AG09309 (cell line): ENCODE data around the gene PIP4K2A.

Source experiments
- DNase-seq: peaks from one replicate; pipeline ENCODE4 v3.0.0-alpha.2; 2010; ENCODE audit warnings: low read depth
- H3K4me3 ChIP-seq: 2 replicates; pipeline ENCODE4 v1.5.1; 2011; ENCODE audit warnings: mild to moderate bottlenecking, low read depth, low read length, moderate library complexity; ENCODE audit not compliant: control insufficient read depth
- TF ChIP-seq, protein P1 (sequence below): IDR thresholded peaks from 2 replicates; pipeline ENCODE4 v1.5.1; 2011; ENCODE audit warnings: mild to moderate bottlenecking, low read depth, low read length, inconsistent platforms; ENCODE audit not compliant: insufficient read depth, control insufficient read depth; ENCODE audit errors: missing control alignments

Gene PIP4K2A

DNA sequence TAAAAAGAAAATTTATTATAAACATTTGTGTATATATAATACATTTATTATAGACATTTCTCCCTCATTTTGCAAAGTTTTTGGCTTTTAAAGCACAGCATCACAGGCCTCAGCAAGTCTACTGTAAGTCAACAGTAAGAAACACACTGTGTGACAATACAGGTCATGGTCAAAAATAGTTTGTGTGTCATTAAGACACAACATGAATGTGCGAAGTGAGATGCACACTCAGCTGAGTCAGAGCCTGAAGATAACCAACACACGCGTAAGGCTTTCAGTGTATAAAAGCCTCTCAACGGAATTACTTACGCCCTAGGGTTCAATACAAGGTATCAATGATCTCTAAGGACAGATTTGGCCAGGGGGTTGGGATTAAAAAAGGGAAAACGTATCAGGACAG, 157.6 kb downstream of the PIP4K2A start:
- TF ChIP-seq, protein P1, sequence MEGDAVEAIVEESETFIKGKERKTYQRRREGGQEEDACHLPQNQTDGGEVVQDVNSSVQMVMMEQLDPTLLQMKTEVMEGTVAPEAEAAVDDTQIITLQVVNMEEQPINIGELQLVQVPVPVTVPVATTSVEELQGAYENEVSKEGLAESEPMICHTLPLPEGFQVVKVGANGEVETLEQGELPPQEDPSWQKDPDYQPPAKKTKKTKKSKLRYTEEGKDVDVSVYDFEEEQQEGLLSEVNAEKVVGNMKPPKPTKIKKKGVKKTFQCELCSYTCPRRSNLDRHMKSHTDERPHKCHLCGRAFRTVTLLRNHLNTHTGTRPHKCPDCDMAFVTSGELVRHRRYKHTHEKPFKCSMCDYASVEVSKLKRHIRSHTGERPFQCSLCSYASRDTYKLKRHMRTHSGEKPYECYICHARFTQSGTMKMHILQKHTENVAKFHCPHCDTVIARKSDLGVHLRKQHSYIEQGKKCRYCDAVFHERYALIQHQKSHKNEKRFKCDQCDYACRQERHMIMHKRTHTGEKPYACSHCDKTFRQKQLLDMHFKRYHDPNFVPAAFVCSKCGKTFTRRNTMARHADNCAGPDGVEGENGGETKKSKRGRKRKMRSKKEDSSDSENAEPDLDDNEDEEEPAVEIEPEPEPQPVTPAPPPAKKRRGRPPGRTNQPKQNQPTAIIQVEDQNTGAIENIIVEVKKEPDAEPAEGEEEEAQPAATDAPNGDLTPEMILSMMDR = no peak
- H3K4me3 ChIP-seq = no peak overlapping the region
- no peak for DNase-seq

DNA sequence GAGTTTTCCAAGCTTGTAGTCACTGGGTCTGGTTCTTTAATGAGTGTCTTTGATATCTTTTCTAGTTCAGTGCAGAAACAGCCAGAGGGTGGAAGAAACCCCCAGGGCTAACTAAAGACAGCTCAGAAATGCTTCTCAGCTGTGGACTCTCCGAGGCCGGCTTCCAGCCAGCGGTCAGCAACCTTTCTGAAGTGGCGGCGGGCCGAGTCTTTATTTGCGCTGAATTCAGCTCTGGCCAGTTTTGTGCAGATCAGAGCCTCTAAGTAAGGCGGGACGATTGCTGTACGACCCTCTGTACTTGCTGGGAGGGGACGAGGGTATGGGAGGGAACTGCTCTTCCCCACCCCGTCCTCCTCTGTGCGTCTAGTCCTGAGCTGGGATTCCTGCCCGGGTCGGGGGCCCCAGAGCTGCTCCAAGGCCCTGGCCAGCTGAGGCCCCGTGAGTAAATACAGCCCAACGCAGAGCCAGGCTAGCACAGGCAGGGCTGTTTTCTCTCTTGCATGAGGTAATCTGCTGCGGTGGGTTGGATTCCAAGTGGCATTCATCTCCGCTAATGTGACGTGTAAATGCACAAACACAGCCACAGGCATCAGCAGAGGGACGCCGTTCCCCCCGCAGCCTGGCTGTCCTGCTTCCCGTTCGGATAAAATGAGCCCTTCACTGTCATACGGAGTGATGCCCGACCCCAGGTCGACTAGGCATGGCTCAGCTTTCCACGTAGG, 159.8 kb downstream of the PIP4K2A start:
- TF ChIP-seq, protein P1 = no peak
- no peak overlapping the region for H3K4me3 ChIP-seq
- DNase-seq = no peak

DNA sequence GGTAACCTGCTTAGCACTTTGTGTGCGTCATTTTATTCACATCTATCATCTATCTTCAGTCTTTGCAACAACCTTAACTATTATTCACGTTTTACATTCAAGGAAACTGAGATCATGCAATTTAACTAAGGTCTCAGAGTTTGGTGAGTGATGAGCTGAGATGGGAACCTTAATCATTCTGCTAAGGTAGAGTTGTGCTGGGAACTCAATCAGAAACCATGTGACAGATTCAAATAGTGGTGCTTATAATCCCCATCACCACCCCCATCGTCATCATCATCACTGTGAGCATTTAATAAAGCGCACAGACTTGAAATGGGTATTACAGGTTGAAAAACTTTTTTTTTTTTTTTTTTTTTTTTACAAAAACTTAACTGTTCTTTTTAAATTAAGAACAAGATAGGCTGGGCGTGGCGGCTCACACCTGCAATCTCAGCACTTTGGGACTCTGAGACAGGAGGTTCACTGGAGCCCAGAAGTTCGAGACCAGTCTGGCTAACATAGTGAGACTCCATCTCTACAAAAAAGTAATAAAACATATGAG, 160.9 kb downstream of the PIP4K2A start:
- no peak for DNase-seq
- TF ChIP-seq, protein P1 = no peak
- no peak overlapping the region for H3K4me3 ChIP-seq

DNA sequence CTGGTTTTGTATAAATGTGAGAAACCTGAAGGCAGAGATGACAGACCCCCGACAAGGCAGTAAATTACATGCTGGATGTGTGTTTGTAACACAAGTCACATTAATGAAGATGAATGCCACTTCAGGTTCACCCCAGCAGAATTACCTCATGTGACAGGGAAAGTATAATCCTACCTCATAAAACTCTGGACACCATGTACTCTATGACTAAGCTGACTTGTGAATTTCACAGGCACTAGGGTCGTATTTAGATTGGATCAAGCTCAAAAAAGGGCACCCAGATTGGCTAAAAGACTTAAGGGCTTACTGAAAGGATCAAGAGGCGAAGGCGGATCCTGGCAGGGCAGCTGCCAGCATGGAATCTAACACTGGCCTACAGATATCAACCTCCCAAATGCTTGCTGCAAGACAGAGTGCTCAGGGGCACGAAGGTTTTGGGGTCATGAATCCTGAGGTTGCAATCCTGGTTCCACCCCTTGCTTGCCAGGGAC, 161.4 kb downstream of the PIP4K2A start:
- TF ChIP-seq, protein P1 = no peak
- no peak overlapping the region for H3K4me3 ChIP-seq
- no peak for DNase-seq

DNA sequence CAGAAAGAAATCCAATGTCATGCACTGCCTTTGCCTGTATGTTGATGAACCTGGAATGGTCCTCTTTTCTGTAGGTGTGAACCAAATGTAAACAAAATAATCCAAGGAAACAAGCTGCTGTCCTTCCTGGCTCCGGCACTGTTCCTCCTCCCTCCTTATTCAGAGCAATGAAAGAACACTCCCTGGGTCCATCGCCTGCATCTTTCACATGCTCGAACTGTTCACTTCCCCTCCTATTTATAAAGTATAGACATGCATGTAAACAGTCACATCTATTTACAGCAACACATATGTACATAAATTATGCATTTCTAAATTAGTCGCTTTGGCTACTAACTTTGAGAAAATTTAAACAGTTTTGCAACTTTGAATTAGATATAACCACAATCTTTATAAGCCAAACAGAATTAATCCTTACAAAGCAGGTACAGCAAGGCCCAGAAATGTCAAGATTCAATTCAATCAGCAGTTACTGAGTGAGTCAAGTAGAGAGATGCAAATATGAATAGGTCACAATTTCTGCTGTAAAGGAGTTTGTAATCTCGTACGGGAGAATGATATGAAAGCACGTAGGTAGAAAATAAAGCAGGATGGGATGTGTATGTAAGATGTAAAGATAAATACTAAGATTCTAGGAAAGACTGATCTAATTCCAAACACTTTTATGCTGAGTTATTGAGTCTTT, 162.6 kb downstream of the PIP4K2A start:
- no peak for DNase-seq
- TF ChIP-seq, protein P1 = no peak
- no peak overlapping the region for H3K4me3 ChIP-seq

DNA sequence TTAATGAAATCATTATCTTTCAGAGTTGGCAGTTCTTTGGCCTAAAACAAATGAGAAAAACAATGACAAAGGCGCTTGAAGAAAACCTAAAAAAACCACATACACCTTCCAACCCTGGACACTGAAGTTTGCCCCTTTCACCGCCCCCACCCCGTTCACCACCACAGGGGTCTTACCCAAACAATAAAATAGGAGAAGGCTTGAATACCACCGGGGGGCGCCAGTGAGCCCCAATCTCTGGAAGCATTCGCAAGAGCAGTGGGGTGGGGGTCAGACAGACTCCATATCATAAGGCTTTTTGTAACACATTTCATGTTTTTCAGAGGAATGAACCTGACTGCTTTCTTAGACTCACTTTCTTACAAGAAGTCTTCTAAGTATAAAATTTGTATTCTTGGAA, 163.6 kb downstream of the PIP4K2A start:
- TF ChIP-seq, protein P1 = peak; percentile 62
- no peak overlapping the region for H3K4me3 ChIP-seq
- no peak for DNase-seq
